Activated CD8-positive, alpha-beta T cell treated with anti-CD3 and anti-CD28 coated beads for 36 hours (primary cell): ENCODE data around the gene STK39. TPM values are rescaled to one million over a fixed set of nuclear protein-coding genes. Genes with fewer than 3 reads are reported as not detected.

Experiments used
- ATAC-seq: fragments of 200-7000 bp; cut with Tn5 transposase; one replicate; pipeline ENCODE4 v1.10.0; 2021; ENCODE audit warnings: mild to moderate bottlenecking, moderate library complexity
- CTCF ChIA-PET: fragments of 350-600 bp; sonication (Branson Sonifier 250); formaldehyde crosslinking; loops from one replicate; lab custom pipeline; 2021; ENCODE audit warnings: antibody characterized with exemption; lab: Charles Lee
- POLR2A ChIA-PET: fragments of 350-600 bp; sonication (Branson Sonifier 250); formaldehyde crosslinking; loops from one replicate; lab custom pipeline; 2021; ENCODE audit warnings: antibody characterized with exemption; lab: Charles Lee
- DNase-seq: peaks from one replicate; pipeline ENCODE4 v3.0.0-alpha.2; 2020
- H3K27ac Mint-ChIP-seq: one replicate; pipeline ENCODE4 v1.8.0; 2021; ENCODE audit warnings: mild to moderate bottlenecking, mixed read lengths
- H3K27me3 Mint-ChIP-seq: one replicate; pipeline ENCODE4 v1.8.0; 2021; ENCODE audit warnings: mixed read lengths
- H3K36me3 Mint-ChIP-seq: one replicate; pipeline ENCODE4 v1.8.0; 2021; ENCODE audit warnings: low read depth, mixed read lengths
- H3K4me1 Mint-ChIP-seq: one replicate; pipeline ENCODE4 v1.8.0; 2021; ENCODE audit warnings: low read depth, mixed read lengths
- H3K4me3 Mint-ChIP-seq: one replicate; pipeline ENCODE4 v1.8.0; 2021; ENCODE audit warnings: mild to moderate bottlenecking, moderate library complexity, mixed read lengths
- H3K9me3 Mint-ChIP-seq: one replicate; pipeline ENCODE4 v1.8.0; 2021; ENCODE audit warnings: mixed read lengths
- intact Hi-C: fragments of 100-400 bp; cut with micrococcal nuclease; formaldehyde crosslinking; loops from one replicate; pipeline ENCODE4 v1.10.0; 2022
- total RNA-seq, 2 experiments: library from RNA; stranded (reverse); gene quantifications; one replicate each; pipeline ENCODE4 v1.2.3, GENCODE V29; 2021
- TF ChIP-seq, protein P1 (sequence below): fragments of 200-600 bp; IDR thresholded peaks from one replicate; pipeline ENCODE4 v1.8.0; 2022; ENCODE audit warnings: antibody characterized with exemption, mild to moderate bottlenecking

Gene STK39
- total RNA-seq, 2 experiments from 2014 or later, result 32.8 to 33.9 TPM

DNA sequence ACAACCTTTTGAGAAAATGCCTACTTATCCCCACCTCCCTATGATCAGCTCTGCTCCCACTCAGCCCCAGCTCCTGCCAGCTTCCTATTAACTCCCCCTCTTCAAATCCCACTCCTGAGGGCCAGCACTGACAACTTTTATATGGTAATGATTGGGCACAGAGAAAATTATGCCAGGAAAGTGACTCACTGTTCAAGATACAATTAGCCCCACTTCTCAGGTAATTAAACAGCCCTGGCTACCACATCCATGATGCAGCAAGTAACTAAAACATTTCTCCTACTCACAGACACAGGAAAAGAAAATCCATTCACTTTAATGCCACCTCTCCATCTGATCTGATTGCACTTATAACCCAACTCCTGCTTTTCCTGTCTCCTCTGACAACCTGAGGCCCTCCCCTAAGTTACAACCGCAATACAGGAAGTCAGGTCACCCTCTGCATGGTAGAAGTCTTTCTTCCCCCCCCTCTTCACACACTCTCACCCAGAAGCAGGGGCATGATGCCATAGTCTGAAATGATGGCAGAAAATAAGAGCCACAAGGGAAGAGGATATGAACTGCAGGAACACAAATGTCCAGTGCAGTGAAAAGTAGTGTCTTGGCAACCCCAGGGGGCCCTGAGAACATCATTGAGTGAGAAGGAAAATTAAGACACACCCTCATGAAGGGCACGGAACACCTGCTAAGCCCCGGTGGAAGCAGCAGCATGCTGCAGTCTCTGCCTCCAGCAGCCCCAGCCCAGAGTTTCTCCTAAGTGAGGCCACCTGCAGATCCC is 54.4 kb downstream of the STK39 start:
- no peaks in the 10 kb centered on the region for H3K27me3 Mint-ChIP-seq
- POLR2A ChIA-PET, result interaction anchor here (0.6 to 2.0 kb wide), 2 partner anchors 18 to 22 kb away, joined by 3 to 7 read pairs; no protein-coding TSS in a partner anchor
- intact Hi-C loops, result loop anchor here (2.0 kb wide), 2 partner anchors 26 to 54 kb away; partner anchors contain the start of gene STK39
- no peaks in the 10 kb centered on the region for H3K9me3 Mint-ChIP-seq
- DNase-seq (peak; percentile 63), ATAC-seq (peak; percentile 75)
- H3K36me3 Mint-ChIP-seq, result peaks cover 7% of the 10 kb centered on the region
- TF ChIP-seq, protein P1, sequence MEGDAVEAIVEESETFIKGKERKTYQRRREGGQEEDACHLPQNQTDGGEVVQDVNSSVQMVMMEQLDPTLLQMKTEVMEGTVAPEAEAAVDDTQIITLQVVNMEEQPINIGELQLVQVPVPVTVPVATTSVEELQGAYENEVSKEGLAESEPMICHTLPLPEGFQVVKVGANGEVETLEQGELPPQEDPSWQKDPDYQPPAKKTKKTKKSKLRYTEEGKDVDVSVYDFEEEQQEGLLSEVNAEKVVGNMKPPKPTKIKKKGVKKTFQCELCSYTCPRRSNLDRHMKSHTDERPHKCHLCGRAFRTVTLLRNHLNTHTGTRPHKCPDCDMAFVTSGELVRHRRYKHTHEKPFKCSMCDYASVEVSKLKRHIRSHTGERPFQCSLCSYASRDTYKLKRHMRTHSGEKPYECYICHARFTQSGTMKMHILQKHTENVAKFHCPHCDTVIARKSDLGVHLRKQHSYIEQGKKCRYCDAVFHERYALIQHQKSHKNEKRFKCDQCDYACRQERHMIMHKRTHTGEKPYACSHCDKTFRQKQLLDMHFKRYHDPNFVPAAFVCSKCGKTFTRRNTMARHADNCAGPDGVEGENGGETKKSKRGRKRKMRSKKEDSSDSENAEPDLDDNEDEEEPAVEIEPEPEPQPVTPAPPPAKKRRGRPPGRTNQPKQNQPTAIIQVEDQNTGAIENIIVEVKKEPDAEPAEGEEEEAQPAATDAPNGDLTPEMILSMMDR, result no peak
- peak overlapping the region; percentile 86 for H3K27ac Mint-ChIP-seq
- H3K4me3 Mint-ChIP-seq, result peak overlapping the region; percentile 30
- CTCF ChIA-PET, result interaction anchor here (1.6 kb wide), 3 partner anchors 19 to 32 kb away, joined by 3 to 5 read pairs (median 5); no protein-coding TSS in a partner anchor
- peaks cover 68% of the 10 kb centered on the region for H3K4me1 Mint-ChIP-seq

DNA sequence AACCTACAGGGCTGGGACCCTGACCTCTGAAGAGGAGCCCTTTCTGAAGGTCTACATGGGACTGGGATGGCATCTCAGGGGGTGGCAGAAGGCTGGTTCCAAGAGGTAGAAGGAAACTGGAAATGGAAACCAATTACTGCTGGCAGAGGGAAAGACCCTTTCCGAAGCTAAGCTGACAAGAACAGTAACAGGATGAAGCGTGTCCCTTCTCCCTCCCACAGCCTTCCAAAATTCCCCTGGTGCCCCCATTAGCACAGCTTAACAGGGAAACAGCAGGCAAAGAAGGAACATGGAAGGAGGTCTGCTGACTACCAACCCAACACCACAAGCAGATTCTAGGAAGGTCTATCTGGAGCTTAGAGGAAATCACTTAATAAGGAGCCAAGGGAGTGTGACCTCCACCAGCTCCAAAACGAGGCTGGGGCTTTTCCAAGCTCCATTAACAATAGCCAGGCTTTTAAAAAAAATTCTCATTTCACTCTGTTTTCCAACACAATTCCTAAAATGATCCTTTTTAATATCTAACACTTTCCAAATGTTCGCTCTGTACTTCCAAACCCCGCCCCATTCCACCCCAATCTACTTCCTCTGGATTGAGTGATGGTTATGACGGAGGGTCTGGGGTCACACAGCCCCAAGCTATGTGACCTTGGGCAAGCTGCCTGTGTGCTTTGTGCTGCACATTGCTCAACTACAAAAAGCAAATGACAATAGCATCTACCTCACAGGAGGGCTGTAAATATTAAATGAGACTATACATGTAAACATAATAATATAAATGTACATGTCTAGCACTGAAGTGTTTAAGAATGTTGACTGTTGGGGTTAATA is 55.2 kb downstream of the STK39 start:
- TF ChIP-seq, protein P1, result no peak
- peak overlapping the region; percentile 86 for H3K27ac Mint-ChIP-seq
- no peaks in the 10 kb centered on the region for H3K27me3 Mint-ChIP-seq
- ChIA-PET POLR2A (interaction anchor here (0.6 to 2.0 kb wide), 2 partner anchors 19 to 21 kb away, joined by 3 to 7 read pairs; no protein-coding TSS in a partner anchor), CTCF (interaction anchor here (1.4 to 1.6 kb wide), 5 partner anchors 10 to 73 kb away, joined by 3 to 5 read pairs (median 3); no protein-coding TSS in a partner anchor)
- H3K36me3 Mint-ChIP-seq, result peaks cover 7% of the 10 kb centered on the region
- no peak overlapping the region for H3K4me3 Mint-ChIP-seq
- DNase-seq (no peak), ATAC-seq (no peak)
- intact Hi-C loops, result loop anchor here (2.0 kb wide), 2 partner anchors 25 to 55 kb away; partner anchors contain the start of gene STK39
- no peaks in the 10 kb centered on the region for H3K9me3 Mint-ChIP-seq
- H3K4me1 Mint-ChIP-seq, result peaks cover 65% of the 10 kb centered on the region

DNA sequence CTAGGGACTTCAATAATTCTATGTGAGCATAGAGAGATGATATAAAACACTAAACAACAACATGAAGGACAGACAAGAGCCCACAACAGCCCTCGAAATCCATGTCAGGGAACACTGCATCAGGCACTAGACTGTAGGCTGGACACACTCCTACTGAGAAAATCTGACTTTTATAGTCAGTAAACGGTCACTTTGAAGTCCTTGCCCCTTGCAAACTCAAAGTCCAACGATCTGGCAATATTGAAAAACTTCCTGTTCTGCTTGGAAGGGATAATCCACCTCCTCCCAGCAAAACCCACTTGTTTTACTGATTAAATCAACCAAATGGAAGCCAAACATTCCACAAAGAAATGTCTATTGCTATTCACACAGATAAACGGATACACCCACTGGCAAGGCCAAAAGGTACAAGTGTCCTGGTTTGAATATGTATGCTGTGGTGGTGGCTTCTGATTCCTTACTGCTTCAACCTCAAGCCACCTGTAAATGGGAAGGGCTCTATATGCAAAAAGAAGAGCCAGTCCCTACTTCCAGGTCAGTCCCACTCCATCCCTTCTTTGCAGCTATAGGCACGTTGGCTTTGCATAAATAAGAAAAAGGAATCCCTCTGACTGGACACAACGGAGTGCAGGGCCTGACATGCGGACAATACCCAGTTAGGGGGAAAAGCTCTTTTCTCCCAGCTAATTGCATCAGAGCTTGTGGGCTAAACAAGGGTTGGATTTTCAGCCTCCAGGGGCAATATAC is 56.6 kb downstream of the STK39 start:
- intact Hi-C loops, result no loop called here
- no peak overlapping the region for H3K4me3 Mint-ChIP-seq
- TF ChIP-seq, protein P1, result no peak
- ATAC-seq (no peak), DNase-seq (no peak)
- no peaks in the 10 kb centered on the region for H3K9me3 Mint-ChIP-seq
- H3K36me3 Mint-ChIP-seq, result peaks cover 2% of the 10 kb centered on the region
- H3K27ac Mint-ChIP-seq, result no peak overlapping the region
- H3K4me1 Mint-ChIP-seq, result peaks cover 63% of the 10 kb centered on the region
- ChIA-PET POLR2A (interaction anchor here (2.0 kb wide), 1 partner anchor 21 kb away, joined by 7 read pairs; no protein-coding TSS in a partner anchor), CTCF (interaction anchor here (0.7 to 1.6 kb wide), 4 partner anchors 10 to 72 kb away, joined by 3 to 5 read pairs (median 3); no protein-coding TSS in a partner anchor)
- H3K27me3 Mint-ChIP-seq, result no peaks in the 10 kb centered on the region

DNA sequence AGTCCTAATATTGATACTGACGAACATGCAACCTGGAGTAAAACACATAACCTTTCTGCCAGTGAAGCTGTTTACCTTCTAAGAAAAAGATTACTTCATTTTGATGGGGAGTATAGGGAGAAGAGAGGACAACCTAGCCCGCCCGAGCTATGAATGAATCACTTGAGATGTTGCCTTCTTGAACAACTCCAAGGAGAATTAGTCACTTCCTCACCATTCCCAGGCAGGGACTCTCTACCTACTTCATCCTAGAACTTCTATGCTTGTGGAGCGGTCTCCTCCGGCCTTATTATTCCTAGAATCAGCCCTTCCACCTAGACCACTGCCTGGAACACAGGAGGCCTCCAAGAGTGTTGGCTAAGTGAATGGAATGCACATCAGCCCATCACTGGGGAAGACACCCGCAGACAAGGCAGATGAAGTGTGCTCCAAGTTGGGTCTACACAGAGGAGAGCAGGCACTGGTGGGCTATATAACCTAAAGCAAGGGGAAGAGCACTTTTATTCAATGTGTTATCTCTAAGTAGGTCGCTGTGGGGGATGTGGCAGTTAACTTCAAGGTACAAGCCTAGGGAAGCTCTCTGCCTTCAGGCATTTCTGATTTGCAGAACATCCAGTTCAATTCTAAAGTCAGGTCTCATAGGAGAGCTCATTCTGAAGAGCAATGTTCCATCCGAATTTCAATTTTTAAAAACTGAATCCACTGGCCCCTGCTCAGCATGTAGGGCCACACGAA is 57.4 kb downstream of the STK39 start:
- no peak overlapping the region for H3K27ac Mint-ChIP-seq
- POLR2A ChIA-PET, result interaction anchor here (1.3 kb wide), 1 partner anchor 57 kb away, joined by 3 read pairs; the partner anchor contains the start of gene STK39
- intact Hi-C loops, result no loop called here

More for the DNA sequence above, 57.4 kb downstream of the STK39 start:
- ATAC-seq, result no peak
- no peaks in the 10 kb centered on the region for H3K9me3 Mint-ChIP-seq
- H3K4me3 Mint-ChIP-seq, result no peak overlapping the region
- H3K4me1 Mint-ChIP-seq, result peaks cover 62% of the 10 kb centered on the region
- H3K27me3 Mint-ChIP-seq, result no peaks in the 10 kb centered on the region
- H3K36me3 Mint-ChIP-seq, result peaks cover 2% of the 10 kb centered on the region
- TF ChIP-seq, protein P1, result no peak
- CTCF ChIA-PET, result interaction anchor here (0.9 to 1.3 kb wide), 2 partner anchors 22 to 28 kb away, joined by 3 read pairs; no protein-coding TSS in a partner anchor
- no peak for DNase-seq
